ENCODE results near the gene ARFIP2.

GRCh38 chr11:6443269-6444003 lies 37.7 kb downstream of the ARFIP2 start:
- TF ChIP-seq CTCF (IDR thresholded peaks at IDR 0.05) (peak; percentile 84), ZFX (IDR thresholded peaks at IDR 0.05; ENCODE audit: borderline replicate concordance) (no peak)

Data from 22Rv1 (cell line).